GM19240 (cell line): ENCODE measurements around the gene PPCDC.
"Not testable (repeated sequence)": the region's sequence is repeated elsewhere in the genome, so short reads cannot be mapped to it uniquely, and the experiment has no call there.

Source experiments
- DNase-seq: peaks from one replicate; pipeline ENCODE4 v3.0.0; 2011; ENCODE audit warnings: low spot score; ENCODE audit not compliant: insufficient read length

PPCDC gene

GRCh38 chr15:75065851-75066509, 42.6 kb downstream of the PPCDC start:
- DNase-seq: no peak

GRCh38 chr15:75067123-75067830, 43.9 kb downstream of the PPCDC start:
- DNase-seq: no peak

GRCh38 chr15:75068748-75069147, 45.4 kb downstream of the PPCDC start:
- no peak for DNase-seq

DNA sequence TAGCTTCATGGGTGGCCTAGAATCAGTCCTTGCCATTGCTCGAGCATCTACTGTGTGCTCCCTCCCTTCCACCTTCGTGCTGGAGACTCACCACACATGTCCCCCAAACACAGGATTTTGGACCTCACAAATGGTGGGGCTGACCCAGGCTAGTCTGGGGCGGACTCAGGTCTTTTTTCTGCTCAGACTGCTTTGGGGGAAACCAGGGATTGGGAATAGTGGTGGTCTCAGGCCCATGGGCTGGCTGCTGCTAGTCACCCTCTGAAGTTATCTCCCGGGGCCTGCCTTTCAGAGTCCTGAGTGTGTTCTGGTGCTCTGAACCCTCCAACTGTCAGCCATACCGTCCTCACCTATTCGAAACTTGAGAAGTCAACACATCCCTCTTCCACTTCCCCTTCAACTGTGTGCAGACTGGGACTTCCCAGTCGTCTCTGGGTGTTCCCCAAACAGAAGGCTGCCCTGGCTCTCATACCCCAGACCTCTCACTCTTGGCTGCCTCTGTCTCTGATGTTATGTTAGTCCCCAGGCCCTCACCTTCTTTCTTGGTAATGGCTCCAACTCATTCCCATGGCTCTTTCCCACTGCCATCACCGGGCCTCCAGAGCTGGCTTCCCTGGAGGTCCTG, 46.0 kb downstream of the PPCDC start:
- peak; percentile 54 for DNase-seq

DNA sequence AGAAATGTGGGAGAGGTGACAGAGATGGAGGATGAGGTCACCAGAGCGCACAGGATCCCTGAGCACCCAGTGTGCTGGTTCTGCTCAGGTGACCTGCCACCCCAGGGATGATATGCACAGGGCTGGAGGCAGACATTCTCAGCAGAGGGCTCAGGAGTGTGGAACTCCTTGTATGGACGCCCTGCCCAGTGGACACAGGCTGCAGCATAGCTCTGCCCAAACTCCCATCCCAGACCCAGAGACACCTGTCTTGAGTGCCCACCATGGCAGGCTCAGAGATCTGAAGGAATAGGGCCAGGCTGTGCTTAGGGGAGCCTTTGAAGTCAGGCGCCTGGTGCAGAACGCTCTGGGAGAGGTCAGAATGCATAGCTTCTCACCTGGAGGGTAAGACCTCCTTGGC, 47.3 kb downstream of the PPCDC start:
- no peak for DNase-seq

DNA sequence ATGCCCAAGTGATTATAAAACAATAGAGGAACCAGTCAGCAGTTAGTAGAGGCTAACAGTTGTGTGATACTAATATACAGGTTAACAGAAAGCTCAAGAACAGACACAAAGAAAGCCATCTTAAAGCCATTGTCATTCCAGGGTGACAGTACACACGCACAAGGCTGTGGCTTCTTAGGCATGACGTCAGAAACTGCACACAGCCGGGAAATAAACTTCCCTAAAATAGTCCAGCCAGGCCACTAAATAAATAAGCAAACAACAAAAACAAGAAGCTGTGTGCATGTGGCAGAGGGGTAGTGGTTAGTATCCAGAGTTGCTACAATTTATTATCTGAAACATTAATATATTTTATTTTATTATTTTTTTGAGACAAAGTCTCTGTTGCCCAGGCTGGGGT, 49.8 kb downstream of the PPCDC start:
- no peak for DNase-seq

GRCh38 chr15:75076277-75076676, 52.9 kb downstream of the PPCDC start:
- DNase-seq: no peak

DNA sequence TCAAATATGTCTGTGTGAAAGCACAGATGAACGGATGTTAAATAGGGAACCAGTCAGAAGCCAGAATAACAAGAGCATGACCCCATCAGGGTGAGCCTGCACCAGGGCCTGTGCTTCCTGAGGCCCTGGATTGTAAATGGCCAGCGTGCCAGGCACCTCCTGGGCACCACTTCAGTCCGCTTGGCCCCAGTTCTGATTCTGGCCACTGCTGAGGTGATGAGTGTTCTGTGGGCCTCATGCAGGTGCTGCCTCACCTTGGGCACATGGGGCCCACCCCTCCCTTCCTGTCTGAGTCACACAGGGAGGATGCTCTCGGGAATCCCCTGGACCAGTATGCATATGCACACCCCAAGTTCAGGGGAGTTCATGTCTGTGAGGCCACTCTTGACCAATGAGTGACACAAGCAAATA, 54.2 kb downstream of the PPCDC start:
- not testable (repeated sequence) for DNase-seq

DNA sequence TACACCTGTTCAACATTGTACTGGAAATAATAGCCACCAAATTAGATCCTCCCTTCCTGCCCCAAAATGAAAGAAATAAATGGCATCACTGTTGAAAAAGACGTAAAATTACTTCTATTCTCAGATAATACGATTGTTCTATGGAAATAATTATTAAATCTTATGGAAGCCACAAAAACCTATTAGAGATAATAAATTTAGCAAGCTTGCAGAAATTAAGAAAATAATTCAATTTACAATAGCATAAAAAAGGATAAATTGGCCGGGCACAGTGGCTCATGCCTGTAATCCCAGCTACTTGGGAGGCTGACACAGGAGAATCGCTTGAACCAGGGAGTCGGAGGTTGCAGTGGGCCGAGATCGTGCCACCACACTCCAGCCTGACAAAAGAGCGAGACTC, 57.8 kb downstream of the PPCDC start:
- no peak for DNase-seq

GRCh38 chr15:75082689-75083088, 59.3 kb downstream of the PPCDC start:
- no peak for DNase-seq

DNA sequence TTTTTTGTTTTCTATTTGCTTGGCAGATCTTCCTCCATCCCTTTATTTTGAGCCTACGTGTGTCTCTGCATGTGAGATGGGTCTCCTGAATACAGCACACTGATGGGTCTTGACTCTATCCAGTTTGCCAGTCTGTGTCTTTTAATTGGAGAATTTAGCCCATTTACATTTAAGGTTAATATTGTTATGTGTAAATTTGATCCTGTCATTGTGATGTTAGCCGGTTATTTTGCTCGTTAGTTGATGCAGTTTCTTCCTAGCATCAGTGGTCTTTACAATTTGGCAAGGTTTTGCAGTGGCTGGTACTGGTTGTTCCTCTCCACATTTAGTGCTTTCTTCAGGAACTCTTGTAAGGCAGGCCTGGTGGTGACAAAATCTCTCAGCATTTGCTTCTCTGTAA, 62.3 kb downstream of the PPCDC start:
- DNase-seq: not testable (repeated sequence)

DNA sequence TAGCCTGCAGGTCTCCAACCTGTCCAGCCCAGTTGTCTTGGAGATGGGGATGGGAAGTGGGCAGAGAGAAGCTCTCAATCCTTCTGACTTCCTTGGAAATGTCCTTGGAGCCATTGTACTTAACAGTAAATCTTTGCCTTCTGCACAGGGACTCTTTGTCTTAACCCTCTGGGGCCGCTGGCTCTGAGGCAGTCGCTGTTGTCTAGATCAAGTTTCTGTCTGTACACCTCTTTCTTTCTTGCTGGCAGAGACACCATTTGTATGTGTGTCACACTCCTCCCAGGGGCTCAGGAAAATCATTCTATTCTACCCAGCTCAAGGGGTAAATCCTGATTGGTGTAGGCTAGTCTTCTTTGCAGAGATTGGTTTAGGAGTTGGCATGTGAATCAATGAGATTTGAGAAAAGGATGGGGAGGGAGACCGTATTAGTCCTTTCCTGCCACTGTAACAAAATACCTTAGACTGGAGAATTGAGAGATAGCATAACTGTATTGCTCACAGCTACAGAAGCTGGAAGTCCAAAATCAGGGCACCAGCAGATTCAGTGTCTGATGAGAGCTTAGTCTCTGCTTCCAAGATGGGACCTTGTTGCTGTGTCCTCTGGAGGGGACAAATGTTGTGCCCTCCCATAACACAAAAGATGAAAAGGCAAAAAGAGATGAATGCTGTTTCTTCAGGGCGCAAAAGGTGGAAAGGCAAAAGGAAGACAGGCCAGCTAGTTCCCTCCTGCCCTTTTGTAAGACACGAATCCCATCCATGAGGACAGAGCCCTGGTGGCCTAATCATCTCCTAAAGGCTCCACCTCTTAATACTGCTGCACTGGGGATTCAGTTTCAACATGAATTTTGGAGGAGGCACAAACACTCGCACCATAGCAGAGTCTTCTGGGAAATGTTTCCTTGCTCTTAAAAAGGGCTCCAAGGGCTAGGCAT, 66.3 kb downstream of the PPCDC start:
- no peak for DNase-seq

- DNase-seq: no peak
These were observed 67.0 kb downstream of the PPCDC start for GRCh38 chr15:75090388-75090734.

- DNase-seq: no peak
These were observed 68.4 kb downstream of the PPCDC start for GRCh38 chr15:75091814-75092213.

DNA sequence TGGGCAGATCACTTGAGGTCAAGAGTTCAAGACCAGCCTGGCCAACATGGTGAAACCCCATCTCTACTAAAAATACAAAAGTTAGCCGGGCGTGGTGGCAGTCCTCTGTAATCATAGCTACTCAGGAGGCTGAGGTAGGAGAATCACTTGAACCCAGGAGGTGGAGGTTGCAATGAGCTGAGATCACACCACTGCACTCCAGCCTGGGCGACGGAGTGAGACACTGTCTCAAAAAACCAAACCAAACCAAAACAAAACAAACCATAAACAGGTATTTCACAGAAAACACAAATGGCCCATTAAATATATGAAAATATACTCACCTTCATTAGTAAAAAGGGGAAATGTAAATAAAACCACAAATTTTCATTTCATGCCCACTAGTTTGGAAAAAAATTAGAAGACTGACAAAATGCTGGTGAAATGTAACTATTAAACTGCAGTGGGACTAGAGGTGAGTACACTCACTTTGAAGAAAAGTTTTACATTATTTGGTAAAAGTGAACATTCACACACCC, 71.6 kb downstream of the PPCDC start:
- DNase-seq: not testable (repeated sequence)

DNA sequence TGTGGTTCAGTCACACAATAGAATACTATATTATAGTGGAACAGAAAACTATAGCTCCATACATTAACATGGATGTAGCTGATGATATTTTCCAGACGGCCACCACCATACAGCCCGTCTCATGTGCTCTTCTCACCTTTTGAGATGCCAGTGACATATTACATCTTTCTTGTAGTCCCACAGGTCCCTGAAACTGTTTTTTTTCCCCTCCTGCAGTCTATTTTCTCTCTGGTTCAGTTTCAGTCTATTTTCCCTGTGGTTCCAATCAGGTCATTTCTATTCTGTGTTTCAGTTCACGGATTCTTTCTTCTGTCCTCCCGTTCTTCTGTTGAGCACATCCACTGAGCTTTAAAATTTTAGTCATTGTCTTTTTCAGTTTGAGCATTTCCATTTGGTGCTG, 72.2 kb downstream of the PPCDC start:
- no peak for DNase-seq

- no peak for DNase-seq
These were observed 74.5 kb downstream of the PPCDC start for GRCh38 chr15:75097939-75098338.

- DNase-seq: no peak
These were observed 75.0 kb downstream of the PPCDC start for GRCh38 chr15:75098404-75098803.
